IMR-90 (cell line): ENCODE measurements around the gene ZSCAN5B. TPM values are rescaled to one million over a fixed set of nuclear protein-coding genes. Genes with fewer than 3 reads are reported as not detected.
"Not testable (repeated sequence)": the region's sequence is repeated elsewhere in the genome, so short reads cannot be mapped to it uniquely, and the experiment has no call there.

Experiments used
- ATAC-seq: fragments of 200-7000 bp; cut with Tn5 transposase; 2 replicates; pipeline ENCODE4 v1.9.1; 2020; ENCODE audit warnings: low read depth, mild to moderate bottlenecking, moderate library complexity
- BruUV-seq: library from RNA; stranded (reverse); fragments of 400-500 nt; replicated peaks from 2 replicates; lab custom pipeline; 2021; lab: Mats Ljungman, UMichigan
- CTCF ChIA-PET: fragments of 300-600 bp; formaldehyde crosslinking; extraction: SDS; loops from one replicate; lab custom pipeline; 2021; ENCODE audit warnings: antibody characterized with exemption; lab: Yijun Ruan, JAX
- POLR2A ChIA-PET: fragments of 300-600 bp; sonication (Branson Sonifier 250); formaldehyde crosslinking; loops from one replicate; lab custom pipeline; 2022; ENCODE audit warnings: antibody characterized with exemption; ENCODE audit not compliant: unreplicated experiment; lab: Charles Lee
- DNase-seq: peaks from one replicate; pipeline ENCODE4 v3.0.0; 2013
- H2AFZ ChIP-seq: replicated peaks from 2 replicates; pipeline ENCODE3; 2013; ENCODE audit warnings: low read length, mild to moderate bottlenecking; ENCODE audit not compliant: poor library complexity
- H2AK5ac ChIP-seq: 2 replicates; pipeline ENCODE4 v1.6.1; 2013; ENCODE audit warnings: low read depth, low read length, inconsistent platforms
- H2AK9ac ChIP-seq: replicated peaks from 2 replicates; pipeline ENCODE3; 2013; ENCODE audit warnings: mild to moderate bottlenecking, low read depth, low read length, moderate library complexity; ENCODE audit not compliant: poor library complexity
- H2BK120ac ChIP-seq: 2 replicates; pipeline ENCODE4 v1.6.1; 2013; ENCODE audit warnings: low read depth, low read length, inconsistent platforms
- H2BK15ac ChIP-seq: 3 replicates; pipeline ENCODE4 v1.6.1; 2013; ENCODE audit warnings: low read depth, low read length, inconsistent platforms
- H2BK20ac ChIP-seq: 2 replicates; pipeline ENCODE4 v1.6.1; 2013; ENCODE audit warnings: low read depth, mild to moderate bottlenecking, inconsistent platforms, low read length, moderate library complexity
- H2BK5ac ChIP-seq: 2 replicates; pipeline ENCODE4 v1.6.1; 2013; ENCODE audit warnings: mild to moderate bottlenecking, low read depth, low read length, inconsistent platforms; ENCODE audit not compliant: poor library complexity, severe bottlenecking
- H3K14ac ChIP-seq: replicated peaks from 2 replicates; pipeline ENCODE4 v1.6.1; 2013; ENCODE audit warnings: low read depth, low read length, inconsistent platforms
- H3K18ac ChIP-seq: 2 replicates; pipeline ENCODE4 v1.6.1; 2013; ENCODE audit warnings: low read depth, low read length, control low read depth
- H3K23ac ChIP-seq: 2 replicates; pipeline ENCODE4 v1.6.1; 2013; ENCODE audit warnings: low read depth, low read length, inconsistent platforms
- H3K27ac ChIP-seq: 2 replicates; pipeline ENCODE4 v1.5.1; 2013; ENCODE audit warnings: mild to moderate bottlenecking, control low read depth, low read length; ENCODE audit not compliant: insufficient read depth
- H3K27me3 ChIP-seq: 2 replicates; pipeline ENCODE4 v1.6.1; 2013; ENCODE audit warnings: low read length; ENCODE audit not compliant: control insufficient read depth, insufficient read depth
- H3K36me3 ChIP-seq: 2 replicates; pipeline ENCODE4 v1.6.1; 2013; ENCODE audit warnings: low read length, mixed read lengths; ENCODE audit not compliant: control insufficient read depth, insufficient read depth
- H3K4ac ChIP-seq: 2 replicates; pipeline ENCODE4 v1.6.1; 2013; ENCODE audit warnings: low read depth, low read length, inconsistent platforms
- H3K4me1 ChIP-seq: 2 replicates; pipeline ENCODE4 v1.6.1; 2013; ENCODE audit warnings: low read length, mixed read lengths; ENCODE audit not compliant: control insufficient read depth, insufficient read depth
- H3K4me2 ChIP-seq: 2 replicates; pipeline ENCODE4 v1.6.1; 2013; ENCODE audit warnings: low read depth, mild to moderate bottlenecking, control low read depth, low read length, moderate library complexity
- H3K4me3 ChIP-seq: 2 replicates; pipeline ENCODE4 v1.5.1; 2013; ENCODE audit warnings: low read depth, mild to moderate bottlenecking, control low read depth, low read length, moderate library complexity; ENCODE audit not compliant: insufficient read depth
- H3K56ac ChIP-seq: 2 replicates; pipeline ENCODE4 v1.6.1; 2013; ENCODE audit warnings: low read length, inconsistent platforms; ENCODE audit not compliant: insufficient read depth; ENCODE audit errors: extremely low read depth
- H3K79me1 ChIP-seq, 2 experiments: 2 replicates each; pipeline ENCODE4 v1.6.1; 2013; ENCODE audit warnings: low read length in 2 of 2, inconsistent platforms in 1 of 2, low read depth in 1 of 2
- H3K9ac ChIP-seq: 2 replicates; pipeline ENCODE4 v1.6.1; 2013; ENCODE audit warnings: low read depth, low read length, control low read depth
- H3K9me1 ChIP-seq: 2 replicates; pipeline ENCODE4 v1.6.1; 2013; ENCODE audit warnings: low read length, inconsistent platforms; ENCODE audit not compliant: insufficient read depth
- H3K9me3 ChIP-seq: 2 replicates; pipeline ENCODE4 v1.6.1; 2013; ENCODE audit warnings: low read length; ENCODE audit not compliant: control insufficient read depth, insufficient read depth
- H4K20me1 ChIP-seq: 2 replicates; pipeline ENCODE4 v1.6.1; 2013; ENCODE audit warnings: low read length, inconsistent platforms; ENCODE audit not compliant: insufficient read depth
- H4K5ac ChIP-seq: 2 replicates; pipeline ENCODE4 v1.6.1; 2013; ENCODE audit warnings: mild to moderate bottlenecking, low read depth, low read length, control low read depth
- H4K8ac ChIP-seq, 2 experiments: 2 replicates each; pipeline ENCODE4 v1.6.1; 2013; ENCODE audit warnings: low read depth in 2 of 2, low read length in 2 of 2, control low read depth in 1 of 2, inconsistent platforms in 1 of 2
- H4K91ac ChIP-seq: 2 replicates; pipeline ENCODE4 v1.6.1; 2013; ENCODE audit warnings: low read depth, low read length, inconsistent platforms; ENCODE audit not compliant: insufficient read depth
- FOS ChIP-seq: fragments of 150-350 bp; IDR thresholded peaks from 2 replicates; pipeline ENCODE4 v1.6.1; 2016; ENCODE audit warnings: low read depth, low read length
- MAFK ChIP-seq: IDR thresholded peaks from 2 replicates; pipeline ENCODE4 v1.6.1; 2012; ENCODE audit warnings: low read depth, low read length, improper control_type of control experiment
- MAZ ChIP-seq: IDR thresholded peaks from 2 replicates; pipeline ENCODE4 v1.6.1; 2012; ENCODE audit warnings: low read depth, mild to moderate bottlenecking, low read length, improper control_type of control experiment, moderate library complexity, borderline replicate concordance
- RCOR1 ChIP-seq: IDR thresholded peaks from 2 replicates; pipeline ENCODE4 v1.6.1; 2012; ENCODE audit warnings: mild to moderate bottlenecking, low read length, improper control_type of control experiment; ENCODE audit not compliant: insufficient replicate concordance
- RFX5 ChIP-seq: IDR thresholded peaks from 2 replicates; pipeline ENCODE4 v1.8.0; 2012; ENCODE audit warnings: low read depth, mild to moderate bottlenecking, low read length, moderate library complexity
- WGBS, 2 experiments: methylation state at CpG; one replicate each; pipeline versions ENCODE4 v1.1.5 to v1.1.7; 2013; ENCODE audit warnings: missing lambda C conversion rate in 2 of 2; ENCODE audit not compliant: insufficient read length in 1 of 2; ENCODE audit errors: extremely low coverage in 2 of 2; 5-methylcytosine and 5-hydroxymethylcytosine counted together
- dilution Hi-C: fragments of 300-500 bp; cut with HindIII; formaldehyde crosslinking; loops from one replicate; pipeline ENCODE4 v1.14.3; 2018; ENCODE audit warnings: low sequenced_read_pairs; ENCODE audit not compliant: unreplicated experiment
- in situ Hi-C: fragments of 300-500 bp; cut with MboI; formaldehyde crosslinking; loops from 3 replicates; pipeline ENCODE4 v1.14.3; 2019; ENCODE audit warnings: low sequenced_read_pairs, inconsistent platforms, mixed read lengths
- intact Hi-C: fragments of 100-400 bp; cut with micrococcal nuclease; formaldehyde crosslinking; loops from 2 replicates; pipeline ENCODE4 v1.10.0; 2022
- polyA plus RNA-seq, 3 experiments: library from polyadenylated mRNA; depleted of rRNA; stranded (reverse); fragments of >200 nt; gene quantifications; 2 replicates each; pipeline ENCODE4 v1.2.3, GENCODE V29; 2012; ENCODE audit warnings: low replicate concordance in 1 of 3
- total RNA-seq: library from RNA; depleted of rRNA; stranded (reverse); fragments of >200 nt; gene quantifications from 2 replicates; pipeline ENCODE4 v1.2.3, GENCODE V29; 2012
- TF ChIP-seq, protein P1 (sequence below): fragments of 150-350 bp; IDR thresholded peaks from 2 replicates; pipeline ENCODE4 v1.6.1; 2016; ENCODE audit warnings: low read depth, mild to moderate bottlenecking, low read length, moderate library complexity, borderline replicate concordance

ZSCAN5B gene
- total and polyA plus RNA-seq, 2 of the 4 experiments (the other 2 are of a cell fraction): not detected

DNA sequence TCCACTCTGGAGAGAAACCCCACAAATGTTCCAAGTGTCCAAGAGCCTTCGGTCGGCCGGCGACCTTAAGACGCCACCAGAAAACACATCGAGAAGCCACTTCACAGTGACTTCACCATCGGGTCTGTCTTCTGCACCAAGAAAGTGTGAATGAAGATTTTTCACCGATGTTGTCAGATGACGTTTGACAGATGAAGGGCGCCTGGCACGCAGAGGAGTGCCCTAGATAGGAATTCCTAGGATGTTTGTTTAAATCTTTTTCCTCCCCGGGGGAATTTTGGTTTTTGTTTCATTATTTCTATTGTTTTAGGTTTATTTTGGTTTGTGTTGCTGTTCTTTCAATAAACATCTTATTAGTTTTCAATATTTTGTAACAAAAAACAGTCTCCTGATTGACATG, 11.5 kb upstream of the ZSCAN5B start:
- CTCF ChIA-PET: no interaction called here
- 86% methylated on average over 6 of the region's 12 CpGs; no CpG with 5 or more reads in 1 of the 2 experiments for WGBS, 2 experiments
- H2AK5ac ChIP-seq: no peak overlapping the region

GRCh38 chr19:56207581-56207980, 10.0 kb upstream of the ZSCAN5B start:
- H3K4ac ChIP-seq, H4K8ac ChIP-seq, H3K23ac ChIP-seq, H2AK9ac ChIP-seq, H3K36me3 ChIP-seq, H3K9me1 ChIP-seq, H3K14ac ChIP-seq, H3K9me3 ChIP-seq, H3K27me3 ChIP-seq, POLR2A ChIA-PET, H3K4me1 ChIP-seq, H2BK120ac ChIP-seq, H3K4me3 ChIP-seq, CTCF ChIA-PET, intact Hi-C loops, H4K91ac ChIP-seq, H2AFZ ChIP-seq, dilution Hi-C loops, H3K18ac ChIP-seq, ATAC-seq, in situ Hi-C loops, H3K56ac ChIP-seq, H2BK5ac ChIP-seq, H2BK15ac ChIP-seq, H3K27ac ChIP-seq, H3K9ac ChIP-seq, H3K4me2 ChIP-seq, H4K20me1 ChIP-seq, BruUV-seq, H3K79me1 ChIP-seq, H2AK5ac ChIP-seq, H4K5ac ChIP-seq, H2BK20ac ChIP-seq, DNase-seq: not testable (repeated sequence)
- WGBS, 2 experiments: no CpG with 5 or more reads among the region's 5 CpGs

More for the DNA sequence above, 11.5 kb upstream of the ZSCAN5B start:
- POLR2A ChIA-PET: no interaction called here
- Histone ChIP-seq H2BK120ac (no peak overlapping the region), H3K4me2 (no peak overlapping the region), H2BK15ac (no peak overlapping the region), H3K23ac (no peak overlapping the region), H3K4ac (no peak overlapping the region), H3K56ac (no peak overlapping the region), H3K79me1 (no peaks in the 10 kb centered on the region), H2AFZ (no peak overlapping the region), H2AK9ac (no peak overlapping the region), H4K8ac (no peak overlapping the region), H2BK5ac (no peak overlapping the region), H3K36me3 (no peaks in the 10 kb centered on the region), H3K9me3 (no peaks in the 10 kb centered on the region), H3K4me1 (no peaks in the 10 kb centered on the region), H3K9me1 (no peaks in the 10 kb centered on the region), H4K91ac (no peak overlapping the region), H2BK20ac (no peak overlapping the region), H3K18ac (no peak overlapping the region), H4K5ac (no peak overlapping the region), H3K14ac (no peak overlapping the region), H3K27me3 (no peaks in the 10 kb centered on the region), H3K4me3 (no peak overlapping the region), H3K27ac (no peak overlapping the region), H3K9ac (no peak overlapping the region), H4K20me1 (no peaks in the 10 kb centered on the region)
- dilution Hi-C loops: no loop called here
- ATAC-seq (no peak), DNase-seq (no peak)
- BruUV-seq: no TSS peak
- intact Hi-C loops: no loop called here
- in situ Hi-C loops: no loop called here
- no peak for TF ChIP-seq FOS
- TF ChIP-seq, protein P1, sequence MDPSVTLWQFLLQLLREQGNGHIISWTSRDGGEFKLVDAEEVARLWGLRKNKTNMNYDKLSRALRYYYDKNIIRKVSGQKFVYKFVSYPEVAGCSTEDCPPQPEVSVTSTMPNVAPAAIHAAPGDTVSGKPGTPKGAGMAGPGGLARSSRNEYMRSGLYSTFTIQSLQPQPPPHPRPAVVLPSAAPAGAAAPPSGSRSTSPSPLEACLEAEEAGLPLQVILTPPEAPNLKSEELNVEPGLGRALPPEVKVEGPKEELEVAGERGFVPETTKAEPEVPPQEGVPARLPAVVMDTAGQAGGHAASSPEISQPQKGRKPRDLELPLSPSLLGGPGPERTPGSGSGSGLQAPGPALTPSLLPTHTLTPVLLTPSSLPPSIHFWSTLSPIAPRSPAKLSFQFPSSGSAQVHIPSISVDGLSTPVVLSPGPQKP: no peak
- TF ChIP-seq MAFK: no peak
- no peak for TF ChIP-seq RCOR1
- TF ChIP-seq RFX5: no peak
- TF ChIP-seq MAZ: no peak
